K562 (cell line): ENCODE results near the gene ANKRD34A. TPM values are rescaled to one million over a fixed set of nuclear protein-coding genes. Genes with fewer than 3 reads are reported as not detected.

Experiments used
- EP400 ChIP-seq: fragments of 450-650 bp; IDR thresholded peaks from 2 replicates; pipeline ENCODE4 v1.6.1; 2017; ENCODE audit warnings: antibody characterized with exemption, mild to moderate bottlenecking, moderate library complexity
- GABPB1 ChIP-seq: sonication (generic); formaldehyde crosslinking; IDR thresholded peaks from 2 replicates; pipeline ENCODE4 v1.8.0; 2022; ENCODE audit warnings: mild to moderate bottlenecking, missing genetic modification reagents
- POLR2B ChIP-seq: fragments of 450-650 bp; IDR thresholded peaks from 2 replicates; pipeline ENCODE4 v1.6.1; 2018; ENCODE audit warnings: low read depth; ENCODE audit not compliant: partially characterized antibody
- RBM15 ChIP-seq: fragments of 200-400 bp; formaldehyde crosslinking; IDR thresholded peaks from 2 replicates; pipeline ENCODE4 v1.6.1; 2018; ENCODE audit warnings: mild to moderate bottlenecking, low read length, moderate library complexity; ENCODE audit not compliant: insufficient read depth
- ZFX ChIP-seq: sonication (generic); formaldehyde crosslinking; IDR thresholded peaks from 2 replicates; pipeline ENCODE4 v1.8.0; 2022; ENCODE audit warnings: mild to moderate bottlenecking, missing genetic modification reagents, moderate library complexity
- polyA plus RNA-seq, 8 experiments: library from polyadenylated mRNA; depleted of rRNA in 4 of 8; stranded (reverse) in 5 of 8; unstranded in 3 of 8; fragments of >200 nt; fragmentation: Nextera tagmentation in 2 of 8; fragmentation: Illumina TruSeq in 1 of 8; extraction: Ambion mirVana in 2 of 8; extraction: Trizol in 1 of 8; gene quantifications; 2 replicates each; pipeline versions ENCODE4 v1.2.1 to v1.2.3, GENCODE V29; 2011 to 2014; ENCODE audit warnings: inconsistent platforms in 1 of 8, missing spikeins in 1 of 8
- total RNA-seq, 7 experiments: library from RNA; depleted of rRNA in 6 of 7; stranded (reverse); fragments of >200 nt in 6 of 7; fragmentation: Illumina TruSeq in 2 of 7; extraction: Trizol in 2 of 7; gene quantifications; 2 replicates each; pipeline versions ENCODE4 v1.2.1 to v1.2.3, GENCODE V29; 2011 to 2021; ENCODE audit warnings: low replicate concordance in 1 of 7
- TF ChIP-seq, protein P1 (sequence below): fragments of 450-650 bp; IDR thresholded peaks from 2 replicates; pipeline ENCODE4 v1.6.1; 2016; ENCODE audit warnings: low read depth
- TF ChIP-seq, protein P2 (sequence below), 2 experiments: fragments of 150-350 bp in 1 of 2; IDR thresholded peaks; 2 replicates each; pipeline ENCODE4 v1.6.1; 2012 to 2016; ENCODE audit warnings: low read depth in 2 of 2, low read length in 2 of 2, mild to moderate bottlenecking in 1 of 2, moderate library complexity in 1 of 2
- TF ChIP-seq, protein P3 (sequence below), 2 experiments: IDR thresholded peaks; 2 replicates each; pipeline ENCODE4 v1.6.1; 2011; ENCODE audit warnings: borderline replicate concordance in 1 of 2, control low read depth in 1 of 2, low read depth in 1 of 2, low read length in 1 of 2, mild to moderate bottlenecking in 1 of 2, mixed read lengths in 1 of 2, moderate library complexity in 1 of 2; ENCODE audit not compliant: insufficient read depth in 1 of 2, insufficient read length in 1 of 2, poor library complexity in 1 of 2, severe bottlenecking in 1 of 2; ENCODE audit errors: extremely low read depth in 1 of 2

ANKRD34A gene
- total and polyA plus RNA-seq, 9 of the 15 experiments (the other 6 are each of a cell fraction or from before 2014, with no cell fraction given) = 0.06 to 1.6 (median 0.43) TPM

DNA sequence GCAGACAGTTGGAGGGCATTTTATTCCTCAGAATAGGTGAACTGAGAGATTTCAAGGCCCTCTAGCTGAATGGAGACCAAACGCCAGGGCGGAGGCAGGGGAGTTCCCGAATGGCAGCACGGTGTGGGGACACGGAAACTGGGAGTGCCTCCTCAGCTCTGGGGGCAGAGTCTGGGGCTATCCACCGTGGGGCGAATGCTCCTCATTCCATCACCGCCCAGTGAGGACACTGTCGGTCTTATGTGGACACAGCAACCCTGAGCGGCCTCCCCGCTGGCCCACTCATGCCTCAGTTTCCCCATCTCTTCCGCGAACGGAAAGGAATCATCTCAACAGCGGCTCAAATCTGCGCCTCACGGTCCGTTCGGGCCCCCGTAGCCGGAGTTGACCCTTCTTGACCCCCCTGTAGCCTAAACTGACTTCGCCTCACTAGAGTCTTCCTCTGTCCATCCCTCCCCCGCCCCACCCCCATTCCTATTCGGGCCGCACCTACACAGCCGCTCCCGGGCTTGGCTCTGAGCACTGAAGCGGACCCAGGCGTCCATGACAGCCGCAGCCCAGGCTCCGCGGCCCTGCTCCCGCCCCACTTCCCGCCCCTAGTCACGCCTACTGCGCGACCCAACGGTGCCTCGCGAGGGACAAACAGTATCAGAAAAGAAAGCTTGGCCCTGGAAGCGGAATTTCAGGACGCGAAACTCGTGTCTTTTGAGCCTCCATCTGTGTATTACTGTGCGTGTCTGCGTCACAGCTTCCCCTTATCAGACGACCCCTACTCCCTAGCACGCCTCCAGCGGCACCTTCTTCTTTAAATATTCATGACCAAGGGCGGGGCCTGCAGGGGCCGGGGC, 46.0 kb downstream of the ANKRD34A start, which contains the start of gene PEX11B (continued):
- TF ChIP-seq, protein P1, sequence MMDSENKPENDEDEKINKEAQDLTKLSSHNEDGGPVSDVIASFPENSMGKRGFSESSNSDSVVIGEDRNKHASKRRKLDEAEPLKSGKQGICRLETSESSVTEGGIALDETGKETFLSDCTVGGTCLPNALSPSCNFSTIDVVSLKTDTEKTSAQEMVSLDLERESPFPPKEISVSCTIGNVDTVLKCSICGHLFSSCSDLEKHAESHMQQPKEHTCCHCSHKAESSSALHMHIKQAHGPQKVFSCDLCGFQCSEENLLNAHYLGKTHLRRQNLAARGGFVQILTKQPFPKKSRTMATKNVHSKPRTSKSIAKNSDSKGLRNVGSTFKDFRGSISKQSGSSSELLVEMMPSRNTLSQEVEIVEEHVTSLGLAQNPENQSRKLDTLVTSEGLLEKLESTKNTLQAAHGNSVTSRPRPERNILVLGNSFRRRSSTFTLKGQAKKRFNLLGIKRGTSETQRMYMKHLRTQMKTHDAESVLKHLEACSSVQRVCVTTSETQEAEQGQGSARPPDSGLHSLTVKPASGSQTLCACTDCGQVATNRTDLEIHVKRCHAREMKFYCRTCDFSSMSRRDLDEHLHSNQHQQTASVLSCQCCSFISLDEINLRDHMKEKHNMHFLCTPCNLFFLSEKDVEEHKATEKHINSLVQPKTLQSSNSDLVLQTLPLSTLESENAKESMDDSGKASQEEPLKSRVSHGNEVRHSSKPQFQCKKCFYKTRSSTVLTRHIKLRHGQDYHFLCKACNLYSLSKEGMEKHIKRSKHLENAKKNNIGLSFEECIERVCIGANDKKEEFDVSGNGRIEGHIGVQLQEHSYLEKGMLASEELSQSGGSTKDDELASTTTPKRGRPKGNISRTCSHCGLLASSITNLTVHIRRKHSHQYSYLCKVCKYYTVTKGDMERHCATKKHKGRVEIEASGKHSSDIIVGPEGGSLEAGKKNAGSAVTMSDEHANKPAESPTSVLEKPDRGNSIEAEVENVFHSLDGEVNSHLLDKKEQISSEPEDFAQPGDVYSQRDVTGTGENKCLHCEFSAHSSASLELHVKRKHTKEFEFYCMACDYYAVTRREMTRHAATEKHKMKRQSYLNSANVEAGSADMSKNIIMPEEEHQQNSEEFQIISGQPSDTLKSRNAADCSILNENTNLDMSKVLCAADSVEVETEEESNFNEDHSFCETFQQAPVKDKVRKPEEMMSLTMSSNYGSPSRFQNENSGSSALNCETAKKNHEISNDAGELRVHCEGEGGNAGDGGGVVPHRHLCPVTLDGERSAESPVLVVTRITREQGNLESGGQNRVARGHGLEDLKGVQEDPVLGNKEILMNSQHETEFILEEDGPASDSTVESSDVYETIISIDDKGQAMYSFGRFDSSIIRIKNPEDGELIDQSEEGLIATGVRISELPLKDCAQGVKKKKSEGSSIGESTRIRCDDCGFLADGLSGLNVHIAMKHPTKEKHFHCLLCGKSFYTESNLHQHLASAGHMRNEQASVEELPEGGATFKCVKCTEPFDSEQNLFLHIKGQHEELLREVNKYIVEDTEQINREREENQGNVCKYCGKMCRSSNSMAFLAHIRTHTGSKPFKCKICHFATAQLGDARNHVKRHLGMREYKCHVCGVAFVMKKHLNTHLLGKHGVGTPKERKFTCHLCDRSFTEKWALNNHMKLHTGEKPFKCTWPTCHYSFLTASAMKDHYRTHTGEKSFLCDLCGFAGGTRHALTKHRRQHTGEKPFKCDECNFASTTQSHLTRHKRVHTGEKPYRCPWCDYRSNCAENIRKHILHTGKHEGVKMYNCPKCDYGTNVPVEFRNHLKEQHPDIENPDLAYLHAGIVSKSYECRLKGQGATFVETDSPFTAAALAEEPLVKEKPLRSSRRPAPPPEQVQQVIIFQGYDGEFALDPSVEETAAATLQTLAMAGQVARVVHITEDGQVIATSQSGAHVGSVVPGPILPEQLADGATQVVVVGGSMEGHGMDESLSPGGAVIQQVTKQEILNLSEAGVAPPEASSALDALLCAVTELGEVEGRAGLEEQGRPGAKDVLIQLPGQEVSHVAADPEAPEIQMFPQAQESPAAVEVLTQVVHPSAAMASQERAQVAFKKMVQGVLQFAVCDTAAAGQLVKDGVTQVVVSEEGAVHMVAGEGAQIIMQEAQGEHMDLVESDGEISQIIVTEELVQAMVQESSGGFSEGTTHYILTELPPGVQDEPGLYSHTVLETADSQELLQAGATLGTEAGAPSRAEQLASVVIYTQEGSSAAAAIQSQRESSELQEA = peak; percentile 96
- no peak for TF ChIP-seq RBM15
- TF ChIP-seq GABPB1 = peak; percentile 40; the same call in 1 of the 2 replicates
- TF ChIP-seq, protein P2, sequence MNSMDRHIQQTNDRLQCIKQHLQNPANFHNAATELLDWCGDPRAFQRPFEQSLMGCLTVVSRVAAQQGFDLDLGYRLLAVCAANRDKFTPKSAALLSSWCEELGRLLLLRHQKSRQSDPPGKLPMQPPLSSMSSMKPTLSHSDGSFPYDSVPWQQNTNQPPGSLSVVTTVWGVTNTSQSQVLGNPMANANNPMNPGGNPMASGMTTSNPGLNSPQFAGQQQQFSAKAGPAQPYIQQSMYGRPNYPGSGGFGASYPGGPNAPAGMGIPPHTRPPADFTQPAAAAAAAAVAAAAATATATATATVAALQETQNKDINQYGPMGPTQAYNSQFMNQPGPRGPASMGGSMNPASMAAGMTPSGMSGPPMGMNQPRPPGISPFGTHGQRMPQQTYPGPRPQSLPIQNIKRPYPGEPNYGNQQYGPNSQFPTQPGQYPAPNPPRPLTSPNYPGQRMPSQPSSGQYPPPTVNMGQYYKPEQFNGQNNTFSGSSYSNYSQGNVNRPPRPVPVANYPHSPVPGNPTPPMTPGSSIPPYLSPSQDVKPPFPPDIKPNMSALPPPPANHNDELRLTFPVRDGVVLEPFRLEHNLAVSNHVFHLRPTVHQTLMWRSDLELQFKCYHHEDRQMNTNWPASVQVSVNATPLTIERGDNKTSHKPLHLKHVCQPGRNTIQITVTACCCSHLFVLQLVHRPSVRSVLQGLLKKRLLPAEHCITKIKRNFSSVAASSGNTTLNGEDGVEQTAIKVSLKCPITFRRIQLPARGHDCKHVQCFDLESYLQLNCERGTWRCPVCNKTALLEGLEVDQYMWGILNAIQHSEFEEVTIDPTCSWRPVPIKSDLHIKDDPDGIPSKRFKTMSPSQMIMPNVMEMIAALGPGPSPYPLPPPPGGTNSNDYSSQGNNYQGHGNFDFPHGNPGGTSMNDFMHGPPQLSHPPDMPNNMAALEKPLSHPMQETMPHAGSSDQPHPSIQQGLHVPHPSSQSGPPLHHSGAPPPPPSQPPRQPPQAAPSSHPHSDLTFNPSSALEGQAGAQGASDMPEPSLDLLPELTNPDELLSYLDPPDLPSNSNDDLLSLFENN (IDR thresholded peaks at IDR 0.05; ENCODE audit: low read depth in 2 of 2, low read length in 2 of 2) = 0 out of 4 replicates have a peak, but pooled peaks of 1 of the 2 experiments have one; percentile 13
- TF ChIP-seq ZFX (CRISPR knock-in tag) = peak; percentile 59
- TF ChIP-seq, protein P3, sequence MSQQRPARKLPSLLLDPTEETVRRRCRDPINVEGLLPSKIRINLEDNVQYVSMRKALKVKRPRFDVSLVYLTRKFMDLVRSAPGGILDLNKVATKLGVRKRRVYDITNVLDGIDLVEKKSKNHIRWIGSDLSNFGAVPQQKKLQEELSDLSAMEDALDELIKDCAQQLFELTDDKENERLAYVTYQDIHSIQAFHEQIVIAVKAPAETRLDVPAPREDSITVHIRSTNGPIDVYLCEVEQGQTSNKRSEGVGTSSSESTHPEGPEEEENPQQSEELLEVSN (IDR thresholded peaks at IDR 0.05; ENCODE audit: borderline replicate concordance in 1 of 2, extremely low read depth in 1 of 2, insufficient read depth in 1 of 2, insufficient read length in 1 of 2, low read depth in 1 of 2, low read length in 1 of 2, poor library complexity in 1 of 2, severe bottlenecking in 1 of 2) = peak in 1 of 2 experiments; percentile 8
- peak; percentile 49; the same call in 1 of the 2 replicates for TF ChIP-seq EP400
- TF ChIP-seq POLR2B = peak; percentile 55
